ENCODE data around the gene SMAD3. TPM values are rescaled to one million over a fixed set of nuclear protein-coding genes. Genes with fewer than 3 reads are reported as not detected.

Gene SMAD3
- total and polyA plus RNA-seq, 10 of the 15 experiments (the other 5 are each of a cell fraction or from before 2014, with no cell fraction given), result 5.6 to 43.2 (median 16.0) TPM

DNA sequence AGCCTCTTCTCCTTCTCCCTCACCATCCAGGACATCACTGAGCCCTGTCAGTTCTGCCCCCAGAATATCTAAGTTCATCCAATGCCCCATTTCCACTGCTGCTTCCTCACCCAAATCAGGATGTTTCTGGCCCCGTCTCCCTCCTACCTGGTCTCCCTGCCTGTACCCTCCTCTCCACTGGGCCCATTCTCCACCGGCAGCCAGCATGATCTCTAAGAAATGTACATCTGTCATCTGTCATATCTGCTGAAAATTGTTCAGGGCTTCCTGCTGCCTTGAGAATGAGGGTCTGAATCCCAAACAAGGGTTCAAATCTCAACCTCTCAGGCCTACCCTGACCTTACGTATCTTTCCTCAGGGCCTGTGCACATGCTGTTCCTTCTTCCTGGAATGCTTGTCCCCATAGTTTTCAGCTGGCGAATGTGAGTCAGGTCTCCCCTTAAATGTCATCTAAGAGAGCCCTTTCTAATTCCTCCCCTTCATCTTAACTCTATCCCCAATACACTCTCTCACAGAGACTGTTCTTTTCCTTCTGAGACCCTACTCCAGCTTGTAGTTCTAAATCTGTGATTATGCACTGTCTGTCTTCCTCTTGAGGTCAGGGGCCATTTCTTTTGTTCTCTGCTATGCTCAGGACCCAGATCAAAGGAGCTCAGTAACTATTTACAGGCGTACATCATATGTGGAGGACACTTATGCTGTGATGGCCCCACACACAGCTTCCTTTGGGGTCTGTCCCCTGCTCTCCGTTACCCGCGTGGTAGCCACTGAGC lies 40.8 kb downstream of the SMAD3 start:
- Histone ChIP-seq H3K4me1 (ENCODE audit: control insufficient read depth, insufficient read depth, low read length) (peaks cover 91% of the 10 kb centered on the region), H3K4me2 (ENCODE audit: control insufficient read depth, insufficient read depth) (no peak overlapping the region), H3K79me2 (ENCODE audit: control insufficient read depth, insufficient read depth, low read length) (peaks cover 91% of the 10 kb centered on the region), H4K20me1 (ENCODE audit: control insufficient read depth, insufficient read depth) (no peaks in the 10 kb centered on the region; the same call in 1 of the 2 replicates), H3K4me3 (no peak overlapping the region), H2AFZ (ENCODE audit: control insufficient read depth, low read depth, low read length) (no peak overlapping the region), H3K9me3 (replicated peaks; ENCODE audit: control insufficient read depth, insufficient read depth, low read length) (peaks cover 1% of the 10 kb centered on the region), H3K27ac (ENCODE audit: control insufficient read depth, insufficient read depth) (0 out of 2 replicates have a peak overlapping the region, but pooled peaks have one; percentile 7), H3K27me3 (replicated peaks in 1 of 2; ENCODE audit: control insufficient read depth in 2 of 2, insufficient read depth in 2 of 2, low read length in 1 of 2) (no peaks in the 10 kb centered on the region), H3K9ac (ENCODE audit: control insufficient read depth, insufficient read depth, low read length) (no peak overlapping the region), H3K36me3 (ENCODE audit: control insufficient read depth in 2 of 2, insufficient read depth in 2 of 2, low read length in 1 of 2) (peaks cover 9 to 10% of the 10 kb centered on the region in 2 experiments; a peak in 3 of 4 replicates)
- CTCF ChIA-PET, result interaction anchor here (1.1 to 1.6 kb wide), 2 partner anchors 24 to 154 kb away, joined by 4 read pairs; no protein-coding TSS in a partner anchor
- POLR2A ChIA-PET, result interaction anchor here (0.8 to 1.3 kb wide), 4 partner anchors 11 to 29 kb away, joined by 3 to 5 read pairs (median 4); no protein-coding TSS in a partner anchor
- BruUV-seq (replicated peaks), result no TSS peak
- DNase-seq (ENCODE audit: low read depth, low spot score) (no peak), ATAC-seq (no peak), FAIRE-seq (no peak)
- intact Hi-C loops (cut with micrococcal nuclease; ENCODE audit: unreplicated experiment), result no loop called here
- TF ChIP-seq RCOR1 (conservative IDR thresholded peaks at IDR 0.05; ENCODE audit: low read depth, low read length), result no peak
- 0 out of 2 replicates have a peak, but pooled peaks have one; percentile 4 for TF ChIP-seq EED (IDR thresholded peaks at IDR 0.05; ENCODE audit: low read depth)
- TF ChIP-seq, protein P1, sequence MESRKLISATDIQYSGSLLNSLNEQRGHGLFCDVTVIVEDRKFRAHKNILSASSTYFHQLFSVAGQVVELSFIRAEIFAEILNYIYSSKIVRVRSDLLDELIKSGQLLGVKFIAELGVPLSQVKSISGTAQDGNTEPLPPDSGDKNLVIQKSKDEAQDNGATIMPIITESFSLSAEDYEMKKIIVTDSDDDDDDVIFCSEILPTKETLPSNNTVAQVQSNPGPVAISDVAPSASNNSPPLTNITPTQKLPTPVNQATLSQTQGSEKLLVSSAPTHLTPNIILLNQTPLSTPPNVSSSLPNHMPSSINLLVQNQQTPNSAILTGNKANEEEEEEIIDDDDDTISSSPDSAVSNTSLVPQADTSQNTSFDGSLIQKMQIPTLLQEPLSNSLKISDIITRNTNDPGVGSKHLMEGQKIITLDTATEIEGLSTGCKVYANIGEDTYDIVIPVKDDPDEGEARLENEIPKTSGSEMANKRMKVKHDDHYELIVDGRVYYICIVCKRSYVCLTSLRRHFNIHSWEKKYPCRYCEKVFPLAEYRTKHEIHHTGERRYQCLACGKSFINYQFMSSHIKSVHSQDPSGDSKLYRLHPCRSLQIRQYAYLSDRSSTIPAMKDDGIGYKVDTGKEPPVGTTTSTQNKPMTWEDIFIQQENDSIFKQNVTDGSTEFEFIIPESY (IDR thresholded peaks at IDR 0.05), result 0 out of 2 replicates have a peak, but pooled peaks have one; percentile 67
- TF ChIP-seq ASH2L (IDR thresholded peaks at IDR 0.05; ENCODE audit: borderline replicate concordance, low read depth), result no peak
- TF ChIP-seq SIX5 (IDR thresholded peaks at IDR 0.05; ENCODE audit: low read depth, low read length, severe bottlenecking), result no peak
- no peak for TF ChIP-seq LARP7 (IDR thresholded peaks at IDR 0.05)
- RAD21 ChIA-PET (ENCODE audit: unreplicated experiment), result interaction anchor here (1.0 to 1.3 kb wide), 4 partner anchors 10 to 29 kb away, joined by 3 read pairs; no protein-coding TSS in a partner anchor
- 95% methylated on average over 8 of the region's 8 CpGs for WGBS (ENCODE audit: insufficient coverage, insufficient replicate concordance, low lambda C conversion rate, missing lambda C conversion rate)
- SMC1A ChIA-PET (ENCODE audit: uncharacterized antibody, unreplicated experiment), result interaction anchor here (0.6 to 6.0 kb wide), 15 partner anchors 11 to 174 kb away, joined by 3 to 40 read pairs (median 3); no protein-coding TSS in a partner anchor
- in situ Hi-C loops (cut with MboI), result no loop called here
